ENCODE results near the gene EMC9.

EMC9 gene

GRCh38 chr14:24146978-24147760, 5.8 kb upstream of the EMC9 start, which contains the start of gene RNF31:
Gene RNF31, plus strand, starts transcription at chr14:24147498. Its CDS starts 201 bp downstream, at chr14:24147699.
- CTCF ChIA-PET, result interaction anchor here (1.4 to 3.6 kb wide), 4 partner anchors 14 to 90 kb away, joined by 5 to 19 read pairs (median 12); partner anchors contain the start of genes DCAF11, IRF9 and NRL
- DNase-seq (ENCODE audit: extremely low spot score), result peak; percentile 94
- TF ChIP-seq FOXM1 (IDR thresholded peaks at IDR 0.05; ENCODE audit: borderline replicate concordance) (no peak), PKNOX1 (IDR thresholded peaks at IDR 0.05) (no peak), L3MBTL2 (conservative IDR thresholded peaks at IDR 0.05) (no peak), FOXK2 (IDR thresholded peaks at IDR 0.05) (no peak), ZNF384 (IDR thresholded peaks at IDR 0.05) (no peak), ARNT (IDR thresholded peaks at IDR 0.05) (no peak), ELF4 (IDR thresholded peaks at IDR 0.05) (no peak)
- POLR2A ChIA-PET, result interaction anchor here (0.6 to 4.2 kb wide), 28 partner anchors 9 to 251 kb away, joined by 3 to 56 read pairs (median 4); partner anchors contain the start of genes CARMIL3, CHMP4A, DCAF11 and GMPR2

GRCh38 chr14:24146453-24146977, 5.1 kb upstream of the EMC9 start, which contains the start of gene PSME2:
Gene PSME2, minus strand, starts transcription at chr14:24146610. Its CDS starts 29 bp downstream, at chr14:24146581.
- POLR2A ChIA-PET, result interaction anchor here (0.6 to 4.2 kb wide), 24 partner anchors 9 to 252 kb away, joined by 3 to 56 read pairs (median 5); partner anchors contain the start of genes CARMIL3, CHMP4A, DCAF11 and GMPR2
- TF ChIP-seq ELF4 (IDR thresholded peaks at IDR 0.05) (no peak), TARDBP (IDR thresholded peaks at IDR 0.05) (no peak), BHLHE40 (IDR thresholded peaks at IDR 0.05; ENCODE audit: borderline replicate concordance) (no peak), HDGF (IDR thresholded peaks at IDR 0.05; ENCODE audit: borderline replicate concordance) (no peak), ZNF384 (IDR thresholded peaks at IDR 0.05) (no peak), PKNOX1 (IDR thresholded peaks at IDR 0.05) (0 out of 2 replicates have a peak, but pooled peaks have one; percentile 40), FOXK2 (IDR thresholded peaks at IDR 0.05) (no peak)
- CTCF ChIA-PET, result interaction anchor here (0.6 to 3.6 kb wide), 5 partner anchors 14 to 219 kb away, joined by 5 to 19 read pairs (median 12); partner anchors contain the start of genes DCAF11, IRF9 and NRL
- DNase-seq (ENCODE audit: extremely low spot score), result peak; percentile 93

DNA sequence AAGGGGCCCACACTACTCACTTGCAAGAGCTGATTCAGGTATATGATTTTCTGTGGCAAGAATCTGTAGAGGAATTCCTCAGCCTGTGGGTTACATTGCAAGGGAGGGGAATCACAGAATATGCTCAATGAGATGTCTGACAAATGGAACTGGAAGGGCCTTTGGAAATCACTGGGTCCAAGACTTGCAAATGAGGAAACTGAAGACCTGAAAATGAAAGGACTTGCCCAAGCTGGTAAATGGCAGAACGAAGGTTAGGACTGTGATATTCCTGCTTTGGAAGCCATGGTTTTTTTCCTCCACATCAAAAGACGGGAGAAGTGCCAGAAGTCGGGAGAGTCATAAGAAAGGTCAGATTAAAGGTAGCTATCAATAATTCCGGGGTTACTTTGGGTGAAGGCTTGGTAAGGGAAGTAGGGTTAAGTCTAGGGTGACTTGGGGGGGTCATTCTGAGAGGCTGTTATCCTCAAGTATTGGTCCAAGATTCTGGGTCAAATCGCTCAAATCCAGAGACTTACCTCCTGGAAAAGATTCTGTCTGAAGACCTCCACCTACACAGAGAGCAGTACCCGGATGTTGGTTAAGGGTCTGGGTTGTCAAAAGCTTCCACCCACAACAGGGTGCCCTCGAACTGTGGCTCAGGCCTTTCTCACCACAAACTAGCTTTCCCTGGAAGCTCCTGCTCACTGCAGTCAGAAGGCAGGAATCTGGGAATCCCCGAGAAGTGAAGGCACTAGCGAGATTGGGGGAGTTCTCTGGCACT, 4.5 kb upstream of the EMC9 start:
- no peak for TF ChIP-seq SUZ12 (IDR thresholded peaks at IDR 0.05)
- no peak for TF ChIP-seq CTBP1 (IDR thresholded peaks at IDR 0.05; ENCODE audit: borderline replicate concordance)
- TF ChIP-seq SP1 (IDR thresholded peaks at IDR 0.05), result no peak
- no peak for TF ChIP-seq ARNT (IDR thresholded peaks at IDR 0.05)
- TF ChIP-seq NFRKB (IDR thresholded peaks at IDR 0.05), result no peak
- TF ChIP-seq ELF4 (IDR thresholded peaks at IDR 0.05), result no peak
- no peak for TF ChIP-seq FOXM1 (IDR thresholded peaks at IDR 0.05; ENCODE audit: borderline replicate concordance)
- no peak for TF ChIP-seq FOXA1 (IDR thresholded peaks at IDR 0.05)
- TF ChIP-seq FOXK2 (IDR thresholded peaks at IDR 0.05), result no peak
- TF ChIP-seq LEF1 (IDR thresholded peaks at IDR 0.05; ENCODE audit: borderline replicate concordance), result no peak
- no peak for TF ChIP-seq HDGF (IDR thresholded peaks at IDR 0.05; ENCODE audit: borderline replicate concordance)
- ChIA-PET CTCF (interaction anchor here (0.6 to 3.6 kb wide), 4 partner anchors 15 to 220 kb away, joined by 6 to 19 read pairs (median 12); partner anchors contain the start of gene IRF9), POLR2A (interaction anchor here (0.7 to 4.2 kb wide), 18 partner anchors 8 to 253 kb away, joined by 3 to 56 read pairs (median 7); partner anchors contain the start of genes CHMP4A, DCAF11, IPO4 and IRF9)
- no peak for DNase-seq (ENCODE audit: extremely low spot score)

DNA sequence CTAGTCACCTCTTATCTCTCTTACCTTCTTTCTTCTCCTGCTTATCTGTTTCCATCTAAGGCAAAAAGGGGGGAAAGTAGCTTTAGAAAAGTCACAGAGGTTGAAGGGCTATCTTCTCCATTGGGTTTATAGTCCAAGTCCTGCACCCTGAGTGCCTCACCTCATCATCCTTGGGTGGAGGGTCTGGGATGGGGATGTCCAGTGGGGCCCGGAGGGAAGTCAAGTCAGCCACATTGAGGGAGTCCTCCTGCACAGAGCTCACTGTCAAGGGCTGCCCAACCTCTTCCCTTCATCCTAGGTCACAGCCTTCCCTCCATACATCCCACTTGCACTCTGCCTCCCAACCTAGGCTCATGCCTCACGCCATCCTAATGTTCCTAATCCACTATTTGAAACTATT, 3.8 kb upstream of the EMC9 start:
- CTCF ChIA-PET, result interaction anchor here (2.8 kb wide), 1 partner anchor 16 kb away, joined by 19 read pairs; the partner anchor contains the start of gene IRF9
- TF ChIP-seq NFRKB (IDR thresholded peaks at IDR 0.05) (no peak), L3MBTL2 (conservative IDR thresholded peaks at IDR 0.05) (no peak), FOXM1 (IDR thresholded peaks at IDR 0.05; ENCODE audit: borderline replicate concordance) (no peak), ELF4 (IDR thresholded peaks at IDR 0.05) (no peak), SUZ12 (IDR thresholded peaks at IDR 0.05) (no peak), TARDBP (IDR thresholded peaks at IDR 0.05) (no peak), BHLHE40 (IDR thresholded peaks at IDR 0.05; ENCODE audit: borderline replicate concordance) (no peak), FOXA1 (IDR thresholded peaks at IDR 0.05) (no peak), FOXK2 (IDR thresholded peaks at IDR 0.05) (no peak), CTBP1 (IDR thresholded peaks at IDR 0.05; ENCODE audit: borderline replicate concordance) (no peak), HDGF (IDR thresholded peaks at IDR 0.05; ENCODE audit: borderline replicate concordance) (no peak), LEF1 (IDR thresholded peaks at IDR 0.05; ENCODE audit: borderline replicate concordance) (no peak), PKNOX1 (IDR thresholded peaks at IDR 0.05) (no peak), ARNT (IDR thresholded peaks at IDR 0.05) (no peak), SP1 (IDR thresholded peaks at IDR 0.05) (no peak), ZNF384 (IDR thresholded peaks at IDR 0.05) (no peak)
- POLR2A ChIA-PET, result interaction anchor here (1.5 to 4.2 kb wide), 5 partner anchors 7 to 253 kb away, joined by 3 to 56 read pairs (median 26); partner anchors contain the start of genes DCAF11, IRF9, NRL and NYNRIN
- DNase-seq (ENCODE audit: extremely low spot score), result no peak

DNA sequence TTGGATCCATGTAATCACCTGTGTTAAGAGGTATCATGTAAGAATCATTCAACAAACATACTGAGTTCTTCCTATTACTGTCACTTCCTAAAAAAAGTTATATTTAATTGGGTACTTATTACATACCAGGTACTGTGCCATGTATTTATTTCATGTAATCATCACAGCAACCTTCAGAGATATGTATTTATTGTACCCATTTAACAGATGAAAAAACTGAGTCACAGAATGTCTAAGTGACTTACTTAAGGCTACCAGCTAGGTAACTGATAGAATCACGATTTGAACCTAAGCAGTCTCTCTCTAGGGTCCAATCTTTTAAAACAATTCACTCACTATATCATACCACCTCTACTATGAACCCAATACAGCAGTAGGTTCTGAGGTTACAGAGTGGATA, 3.1 kb upstream of the EMC9 start:
- ChIA-PET CTCF (interaction anchor here (0.5 to 0.6 kb wide), 2 partner anchors 16 to 28 kb away, joined by 3 read pairs; no protein-coding TSS in a partner anchor), POLR2A (interaction anchor here (1.1 to 3.4 kb wide), 3 partner anchors 9 to 29 kb away, joined by 4 to 56 read pairs (median 4); partner anchors contain the start of genes DCAF11, NRL and PSME1)
- DNase-seq (ENCODE audit: extremely low spot score), result no peak
- TF ChIP-seq NFRKB (IDR thresholded peaks at IDR 0.05), result no peak
- TF ChIP-seq CTBP1 (IDR thresholded peaks at IDR 0.05; ENCODE audit: borderline replicate concordance), result no peak
- no peak for TF ChIP-seq ZNF384 (IDR thresholded peaks at IDR 0.05)
- no peak for TF ChIP-seq ARNT (IDR thresholded peaks at IDR 0.05)
- TF ChIP-seq ELF4 (IDR thresholded peaks at IDR 0.05), result no peak
- no peak for TF ChIP-seq BHLHE40 (IDR thresholded peaks at IDR 0.05; ENCODE audit: borderline replicate concordance)
- TF ChIP-seq HDGF (IDR thresholded peaks at IDR 0.05; ENCODE audit: borderline replicate concordance), result no peak
- no peak for TF ChIP-seq FOXM1 (IDR thresholded peaks at IDR 0.05; ENCODE audit: borderline replicate concordance)
- no peak for TF ChIP-seq FOXK2 (IDR thresholded peaks at IDR 0.05)
- TF ChIP-seq L3MBTL2 (conservative IDR thresholded peaks at IDR 0.05), result no peak
- TF ChIP-seq LEF1 (IDR thresholded peaks at IDR 0.05; ENCODE audit: borderline replicate concordance), result no peak
- no peak for TF ChIP-seq SUZ12 (IDR thresholded peaks at IDR 0.05)
- no peak for TF ChIP-seq TARDBP (IDR thresholded peaks at IDR 0.05)
- TF ChIP-seq PKNOX1 (IDR thresholded peaks at IDR 0.05), result no peak
- no peak for TF ChIP-seq SP1 (IDR thresholded peaks at IDR 0.05)
- no peak for TF ChIP-seq FOXA1 (IDR thresholded peaks at IDR 0.05)

All from HEK293T (cell line).